Epithelial cell of umbilical artery (primary cell): ENCODE measurements around the gene ACKR1. TPM values are rescaled to one million over a fixed set of nuclear protein-coding genes. Genes with fewer than 3 reads are reported as not detected.

Experiments used
- total RNA-seq: library from RNA; depleted of rRNA; stranded (reverse); fragments of >200 nt; gene quantifications from 2 replicates; pipeline ENCODE4 v1.2.3, GENCODE V29; 2014

ACKR1 gene
- total RNA-seq: 0.32 and 1.7 TPM in 2 replicates

DNA sequence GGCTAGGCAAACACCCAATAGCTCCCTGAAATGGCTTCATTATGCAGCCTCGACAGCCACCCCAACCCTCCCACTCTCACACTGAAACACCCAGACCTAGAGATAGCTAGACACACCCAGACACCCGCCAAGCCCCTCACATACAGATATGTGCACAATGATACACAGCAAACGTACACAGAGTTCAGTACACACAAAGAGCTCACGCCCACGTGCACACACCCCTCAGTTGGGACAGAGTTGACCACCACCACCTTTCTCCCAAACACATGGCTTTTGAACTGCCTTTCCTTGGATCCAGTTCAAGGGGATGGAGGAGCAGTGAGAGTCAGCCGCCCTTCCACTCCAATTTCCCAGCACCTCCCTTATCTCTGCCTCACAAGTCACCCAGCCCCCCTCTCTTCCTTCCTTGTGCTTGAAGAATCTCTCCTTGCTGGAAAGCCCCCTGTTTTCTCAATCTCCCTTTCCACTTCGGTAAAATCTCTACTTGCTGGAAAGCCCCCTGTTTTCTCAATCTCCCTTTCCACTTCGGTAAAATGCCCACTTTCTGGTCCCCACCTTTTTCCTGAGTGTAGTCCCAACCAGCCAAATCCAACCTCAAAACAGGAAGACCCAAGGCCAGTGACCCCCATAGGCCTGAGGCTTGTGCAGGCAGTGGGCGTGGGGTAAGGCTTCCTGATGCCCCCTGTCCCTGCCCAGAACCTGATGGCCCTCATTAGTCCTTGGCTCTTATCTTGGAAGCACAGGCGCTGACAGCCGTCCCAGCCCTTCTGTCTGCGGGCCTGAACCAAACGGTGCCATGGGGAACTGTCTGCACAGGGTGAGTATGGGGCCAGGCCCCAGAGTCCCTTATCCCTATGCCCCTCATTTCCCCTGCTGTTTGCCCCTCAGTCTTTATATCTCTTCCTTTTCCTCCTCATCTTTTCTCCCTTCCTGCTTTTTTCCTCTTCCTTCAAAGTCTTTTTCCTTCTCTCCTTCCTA is at the start of gene ACKR1:
Gene ACKR1 (plus strand): TSS at position 715 of the 981 bp plus-strand sequence. CDS start 85 bp downstream, at position 800.

DNA sequence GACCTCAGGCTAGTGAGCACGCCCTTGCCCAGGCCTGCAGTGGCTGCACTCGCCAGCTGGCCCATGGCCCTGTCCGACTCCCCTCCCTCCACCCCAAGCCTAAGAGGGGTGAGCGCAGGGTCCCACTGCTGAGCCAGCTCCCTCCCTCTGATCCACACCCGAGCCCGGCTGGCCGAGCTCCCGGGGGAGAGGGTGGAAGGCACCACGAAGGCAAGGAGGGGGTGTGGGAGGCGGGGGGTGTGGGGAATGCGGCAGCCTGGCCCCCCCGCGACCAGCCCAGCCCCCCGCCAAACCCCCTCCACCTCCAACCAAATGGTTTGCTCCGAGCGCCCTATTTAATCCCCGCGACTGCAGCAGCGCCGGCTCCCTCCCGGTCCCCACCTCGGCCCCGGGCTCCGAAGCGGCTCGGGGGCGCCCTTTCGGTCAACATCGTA is 33.4 kb upstream of the ACKR1 start, which contains the start of gene CADM3:
Gene CADM3 (plus strand): TSS at position 362 of the 434 bp plus-strand sequence. CDS start 151 bp downstream, outside the sequence.

Other genes starting within 250 kb of the ACKR1 start
- gene IFI16, start 195.0 kb upstream of the ACKR1 start, total RNA-seq: 67.9 and 144 TPM in 2 replicates
- gene AIM2, start 128.1 kb upstream of the ACKR1 start, total RNA-seq: not detected in 2 replicates
- 12.3 and 15.8 TPM in 2 replicates for gene CADM3, start 33.3 kb upstream of the ACKR1 start, total RNA-seq
- gene FCER1A, start 97.5 kb downstream of the ACKR1 start, total RNA-seq: not detected in 2 replicates
- gene OR10J4, start 227.3 kb downstream of the ACKR1 start, total RNA-seq: not detected in 2 replicates
- gene OR10J1, start 234.8 kb downstream of the ACKR1 start, total RNA-seq: not detected in 2 replicates